GM12874 (cell line): Measurements from ENCODE around the gene RAB3IL1.

ENCODE experiments used
- TF ChIP-seq, protein P1 (sequence below): IDR thresholded peaks from 2 replicates; pipeline ENCODE4 v1.5.1; 2011; ENCODE audit warnings: low read depth, mild to moderate bottlenecking, control low read depth, low read length, moderate library complexity; ENCODE audit not compliant: insufficient read depth

RAB3IL1 gene

DNA sequence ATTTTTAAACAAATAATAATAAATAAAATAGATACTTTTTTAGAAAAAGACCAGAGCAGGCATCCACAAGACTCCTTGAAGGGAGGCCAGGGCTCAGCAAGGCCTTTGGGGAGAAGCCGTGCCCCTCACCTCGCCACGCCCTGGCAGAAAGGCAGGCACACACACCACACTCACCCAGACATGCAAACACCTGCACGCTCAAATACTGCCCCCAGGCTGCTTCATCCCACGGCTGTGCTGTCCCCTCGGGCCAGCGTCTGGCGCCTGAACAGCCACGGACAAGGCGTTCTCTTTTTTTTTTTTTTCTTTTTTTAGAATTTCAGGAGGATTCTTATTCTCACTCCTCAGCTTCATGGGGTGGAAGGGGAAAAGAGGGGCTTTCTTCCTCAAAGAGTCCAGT lies 27.5 kb downstream of the RAB3IL1 start:
- TF ChIP-seq, protein P1, sequence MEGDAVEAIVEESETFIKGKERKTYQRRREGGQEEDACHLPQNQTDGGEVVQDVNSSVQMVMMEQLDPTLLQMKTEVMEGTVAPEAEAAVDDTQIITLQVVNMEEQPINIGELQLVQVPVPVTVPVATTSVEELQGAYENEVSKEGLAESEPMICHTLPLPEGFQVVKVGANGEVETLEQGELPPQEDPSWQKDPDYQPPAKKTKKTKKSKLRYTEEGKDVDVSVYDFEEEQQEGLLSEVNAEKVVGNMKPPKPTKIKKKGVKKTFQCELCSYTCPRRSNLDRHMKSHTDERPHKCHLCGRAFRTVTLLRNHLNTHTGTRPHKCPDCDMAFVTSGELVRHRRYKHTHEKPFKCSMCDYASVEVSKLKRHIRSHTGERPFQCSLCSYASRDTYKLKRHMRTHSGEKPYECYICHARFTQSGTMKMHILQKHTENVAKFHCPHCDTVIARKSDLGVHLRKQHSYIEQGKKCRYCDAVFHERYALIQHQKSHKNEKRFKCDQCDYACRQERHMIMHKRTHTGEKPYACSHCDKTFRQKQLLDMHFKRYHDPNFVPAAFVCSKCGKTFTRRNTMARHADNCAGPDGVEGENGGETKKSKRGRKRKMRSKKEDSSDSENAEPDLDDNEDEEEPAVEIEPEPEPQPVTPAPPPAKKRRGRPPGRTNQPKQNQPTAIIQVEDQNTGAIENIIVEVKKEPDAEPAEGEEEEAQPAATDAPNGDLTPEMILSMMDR = no peak

DNA sequence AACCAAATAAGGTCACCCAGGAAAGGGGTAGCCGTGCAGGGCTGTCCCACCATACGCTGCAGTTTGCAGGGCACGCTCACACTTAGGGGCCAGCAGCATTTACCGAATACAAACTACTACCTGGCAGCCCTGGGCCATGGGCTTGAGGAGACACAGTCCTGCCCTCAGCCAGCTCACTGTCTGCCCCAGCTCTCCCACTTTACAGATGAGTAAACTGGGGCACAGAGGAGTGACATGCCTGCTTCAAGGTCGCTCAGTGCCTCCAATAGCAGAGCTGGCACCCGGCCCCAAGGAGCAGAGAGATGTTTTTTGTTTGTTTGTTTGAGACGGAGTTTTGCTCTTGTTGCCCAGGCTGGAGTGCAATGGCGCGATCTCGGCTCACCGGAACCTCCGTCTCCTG lies 28.8 kb downstream of the RAB3IL1 start:
- TF ChIP-seq, protein P1 = no peak

DNA sequence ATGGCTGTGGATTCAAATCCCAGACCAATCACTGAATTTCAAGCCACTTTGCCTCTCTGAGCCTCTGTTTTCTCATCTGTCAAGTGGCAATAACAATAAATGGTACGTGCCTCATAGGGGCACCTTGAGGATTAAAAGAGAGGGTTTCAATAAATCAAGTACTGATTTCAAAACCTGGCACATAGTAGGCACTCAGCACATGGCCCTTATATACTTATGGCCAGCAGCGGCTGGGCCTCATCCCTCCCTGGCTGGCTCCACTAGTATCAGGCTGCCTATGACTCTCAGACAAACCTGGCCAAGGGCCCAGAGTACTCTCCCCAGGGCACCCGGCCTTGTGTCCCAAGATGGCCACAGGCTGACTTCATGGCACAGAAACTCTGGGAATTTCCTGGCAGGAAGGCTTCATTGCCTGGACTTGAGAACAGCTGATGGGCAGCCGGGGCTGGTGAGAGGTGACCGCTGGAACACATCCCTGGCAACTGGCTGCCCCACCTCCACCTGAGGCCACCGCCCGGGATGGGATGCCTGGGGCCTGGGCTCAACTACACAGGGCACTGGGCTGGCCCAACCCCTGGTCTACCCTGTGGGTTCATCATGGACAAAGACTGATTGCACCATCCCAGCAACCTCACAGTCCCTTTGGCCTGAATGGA lies 29.4 kb downstream of the RAB3IL1 start:
- TF ChIP-seq, protein P1 = no peak

DNA sequence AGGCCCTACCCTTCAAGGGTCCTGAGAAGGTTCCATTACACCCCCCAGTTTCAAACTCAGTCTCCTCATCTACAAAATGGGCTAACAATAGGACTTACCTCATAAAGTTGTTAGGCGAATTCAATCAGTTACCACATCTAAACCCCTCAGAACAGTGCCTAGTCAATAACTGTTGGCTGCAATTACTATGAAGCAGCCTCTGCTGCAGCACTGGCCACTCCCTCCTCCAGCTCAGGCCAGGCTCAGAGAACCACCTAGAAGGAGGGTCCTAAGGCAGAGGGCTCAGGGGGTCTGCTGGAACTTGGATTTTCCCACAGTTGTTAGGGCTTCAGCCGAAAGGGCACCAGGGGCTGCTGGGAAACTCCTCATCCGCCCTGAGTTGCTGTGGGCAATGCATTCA lies 30.7 kb downstream of the RAB3IL1 start:
- TF ChIP-seq, protein P1 = no peak

DNA sequence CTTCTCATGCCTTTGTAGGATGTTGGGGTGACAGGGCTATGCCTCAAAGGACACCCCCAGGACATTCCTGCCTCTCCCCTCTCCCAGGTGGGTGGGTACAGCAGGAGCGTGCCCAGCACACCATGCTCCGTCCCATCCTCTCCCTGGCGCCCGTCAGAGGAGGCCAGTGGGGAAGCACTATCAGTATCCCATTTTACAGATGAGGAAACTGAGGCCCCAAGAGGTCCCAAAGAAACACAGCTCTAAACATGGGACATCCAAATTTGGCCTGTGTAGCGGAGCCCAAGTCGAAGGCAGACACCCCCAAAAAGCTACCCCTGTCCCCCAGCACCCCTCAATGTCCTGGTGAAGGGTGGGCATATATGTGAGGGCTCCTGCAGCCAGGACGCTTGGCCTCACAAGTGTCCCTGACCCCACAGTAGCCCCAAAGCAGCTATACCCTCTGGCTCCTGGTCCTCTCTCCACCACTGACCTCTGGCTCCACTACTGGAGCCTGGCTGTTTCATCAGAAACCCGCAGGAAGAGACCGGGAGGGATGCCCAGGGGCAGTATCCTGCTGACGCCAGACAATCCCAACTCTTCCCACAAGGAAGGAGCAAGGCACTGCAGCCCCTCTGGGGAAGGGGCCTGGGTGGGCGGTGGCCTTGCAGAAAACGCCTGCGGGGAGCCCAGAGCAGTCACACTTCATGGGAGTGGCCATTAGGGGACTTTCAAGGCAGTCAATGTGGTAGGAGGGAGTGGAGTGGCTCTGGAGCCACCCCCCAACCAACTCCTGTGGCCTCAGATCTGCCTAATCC lies 31.4 kb downstream of the RAB3IL1 start:
- TF ChIP-seq, protein P1 = no peak

DNA sequence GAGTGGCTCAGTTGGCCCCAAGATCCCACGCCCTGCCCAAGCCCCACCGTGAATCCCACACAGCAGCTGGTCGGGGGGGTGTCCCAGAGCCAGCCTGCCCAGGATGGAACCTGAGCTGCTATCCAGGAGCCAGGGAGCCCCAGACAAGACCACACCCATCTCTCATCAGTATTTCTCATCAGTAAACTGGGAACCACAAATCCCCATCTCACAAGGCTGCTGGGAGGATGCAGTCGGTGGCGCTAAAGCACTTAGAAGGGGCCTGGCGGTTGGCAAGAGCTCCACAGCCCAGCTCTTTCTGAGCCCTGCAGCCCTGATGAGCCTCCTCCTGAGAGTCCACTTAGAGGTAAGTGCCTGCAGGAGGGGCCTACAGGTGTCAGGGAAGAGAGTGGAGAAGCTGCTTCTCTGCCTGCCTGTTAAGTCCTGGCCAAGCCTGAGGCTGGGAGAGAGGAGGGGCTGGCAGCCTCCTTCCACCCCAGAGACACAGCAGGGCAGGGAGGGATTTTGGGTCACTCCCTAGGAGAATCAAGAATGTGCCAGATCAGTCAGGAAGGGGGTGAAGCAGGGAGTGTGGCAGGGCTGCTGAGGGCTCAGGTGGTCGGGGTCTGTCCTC lies 32.1 kb downstream of the RAB3IL1 start:
- TF ChIP-seq, protein P1 = no peak

DNA sequence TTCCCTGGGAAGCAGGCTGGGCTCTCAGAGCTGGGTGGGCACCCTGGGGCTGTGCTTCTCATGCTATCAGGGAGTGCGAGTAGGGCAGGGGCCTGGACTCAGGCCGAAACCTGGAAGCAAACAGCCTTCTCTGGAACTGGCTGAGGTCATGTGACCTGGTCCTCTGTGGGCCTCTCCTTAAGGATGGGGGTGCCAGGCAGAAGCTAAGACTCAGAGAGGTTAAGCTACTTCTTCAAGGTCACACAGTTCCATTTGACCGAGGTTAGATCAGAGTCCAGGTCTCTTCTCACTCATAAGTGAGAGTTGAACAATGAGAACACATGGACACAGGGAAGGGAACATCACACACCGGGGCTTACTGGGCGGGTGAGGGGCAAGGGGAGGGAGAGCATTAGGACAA lies 33.4 kb downstream of the RAB3IL1 start:
- TF ChIP-seq, protein P1 = no peak
